ENCODE measurements around the gene NLRC5.

The NLRC5 gene

GRCh38 chr16:56988948-56989945 is at the start of gene NLRC5:
NLRC5 (plus strand) TSS chr16:56989557; CDS start chr16:57020713, 31,156 bp downstream.
- DNase-seq: peak; percentile 54

GRCh38 chr16:56939801-56940200 is 49.6 kb upstream of the NLRC5 start:
- no peak for DNase-seq

GRCh38 chr16:56941092-56941491 is 48.3 kb upstream of the NLRC5 start:
- no peak for DNase-seq

GRCh38 chr16:56941856-56942331 is 47.5 kb upstream of the NLRC5 start:
- DNase-seq: no peak

- no peak for DNase-seq
Observed at GRCh38 chr16:56943761-56944375, 45.5 kb upstream of the NLRC5 start.

GRCh38 chr16:56944954-56945839 is 44.2 kb upstream of the NLRC5 start:
- DNase-seq: peak; percentile 30

- no peak for DNase-seq
Observed at GRCh38 chr16:56945847-56946527, 43.4 kb upstream of the NLRC5 start.

GRCh38 chr16:56946767-56947603 is 42.4 kb upstream of the NLRC5 start:
- no peak for DNase-seq

GRCh38 chr16:56947604-56947995 is 41.8 kb upstream of the NLRC5 start:
- no peak for DNase-seq

GRCh38 chr16:56948234-56948633 is 41.1 kb upstream of the NLRC5 start:
- DNase-seq: no peak

GRCh38 chr16:56950051-56950450 is 39.3 kb upstream of the NLRC5 start:
- no peak for DNase-seq

GRCh38 chr16:56950455-56950854 is 38.9 kb upstream of the NLRC5 start:
- no peak for DNase-seq

- peak; percentile 6 for DNase-seq
Observed at GRCh38 chr16:56950881-56951771, 38.2 kb upstream of the NLRC5 start.

- DNase-seq: no peak
Observed at GRCh38 chr16:56953006-56953405, 36.4 kb upstream of the NLRC5 start.

GRCh38 chr16:56956076-56956475 is 33.3 kb upstream of the NLRC5 start:
- no peak for DNase-seq

- no peak for DNase-seq
Observed at GRCh38 chr16:56956756-56957155, 32.6 kb upstream of the NLRC5 start.

GRCh38 chr16:56960681-56961281 is 28.6 kb upstream of the NLRC5 start:
- no peak for DNase-seq

GRCh38 chr16:56961386-56961785 is 28.0 kb upstream of the NLRC5 start:
- no peak for DNase-seq

- DNase-seq: no peak
Observed at GRCh38 chr16:56961851-56962281, 27.5 kb upstream of the NLRC5 start, which contains the start of gene CETP. CETP (plus strand) TSS chr16:56961950; CDS start chr16:56961980, 30 bp downstream.
